KMS-11 (cell line): ENCODE results near the gene RAB17.

Source experiments
- H2AFZ ChIP-seq: fragments of 200-600 bp; sonication (generic); 2 replicates; pipeline ENCODE4 v1.6.1; 2016; ENCODE audit warnings: antibody characterized with exemption, mixed run types, low read depth
- H3K27ac ChIP-seq: fragments of 200-600 bp; sonication (generic); 2 replicates; pipeline ENCODE4 v1.6.1; 2016; ENCODE audit warnings: mild to moderate bottlenecking, mixed run types
- H3K27me3 ChIP-seq: fragments of 200-600 bp; sonication (generic); 2 replicates; pipeline ENCODE4 v1.6.1; 2017; ENCODE audit warnings: mild to moderate bottlenecking, low read depth, mixed run types, moderate library complexity; ENCODE audit not compliant: insufficient read depth
- H3K36me3 ChIP-seq: fragments of 200-600 bp; sonication (generic); 2 replicates; pipeline ENCODE4 v1.6.1; 2017; ENCODE audit warnings: mild to moderate bottlenecking, mixed run types; ENCODE audit not compliant: insufficient read depth
- H3K4me1 ChIP-seq: fragments of 200-600 bp; sonication (generic); 2 replicates; pipeline ENCODE4 v1.6.1; 2016; ENCODE audit warnings: mild to moderate bottlenecking, low read depth, mixed run types; ENCODE audit not compliant: poor library complexity, severe bottlenecking
- H3K4me2 ChIP-seq: fragments of 200-600 bp; sonication (generic); 2 replicates; pipeline ENCODE4 v1.7.0; 2016; ENCODE audit warnings: mild to moderate bottlenecking, mixed run types
- H3K4me3 ChIP-seq: fragments of 200-600 bp; sonication (generic); IDR thresholded peaks from 2 replicates; pipeline ENCODE4 v1.6.1; 2017; ENCODE audit warnings: low read depth, low read length, mixed read lengths; ENCODE audit not compliant: insufficient read depth
- H3K79me2 ChIP-seq: fragments of 200-600 bp; sonication (generic); 2 replicates; pipeline ENCODE4 v1.6.1; 2016; ENCODE audit warnings: low read depth, mixed run types; ENCODE audit not compliant: insufficient read depth
- H3K9ac ChIP-seq: fragments of 200-600 bp; sonication (generic); 2 replicates; pipeline ENCODE4 v1.6.1; 2016; ENCODE audit warnings: mild to moderate bottlenecking, mixed run types
- H4K20me1 ChIP-seq: fragments of 200-600 bp; sonication (generic); 2 replicates; pipeline ENCODE4 v1.6.1; 2016; ENCODE audit warnings: mild to moderate bottlenecking, mixed run types; ENCODE audit not compliant: insufficient read depth
- CTCF ChIP-seq: fragments of 200-600 bp; sonication (generic); conservative IDR thresholded peaks from 2 replicates; pipeline ENCODE4 v1.6.1; 2017; ENCODE audit warnings: low read depth, mild to moderate bottlenecking, antibody characterized with exemption, low read length, moderate library complexity, mixed read lengths

Gene RAB17

GRCh38 chr2:237601453-237602116 is 11.1 kb upstream of the RAB17 start:
- no peaks in the 10 kb centered on the region for H4K20me1 ChIP-seq
- H3K4me1 ChIP-seq: no peaks in the 10 kb centered on the region
- no peak for TF ChIP-seq CTCF
- no peaks in the 10 kb centered on the region for H3K27me3 ChIP-seq
- no peak overlapping the region for H2AFZ ChIP-seq
- no peak overlapping the region for H3K4me2 ChIP-seq
- H3K4me3 ChIP-seq: no peak overlapping the region
- H3K9ac ChIP-seq: no peak overlapping the region
- H3K79me2 ChIP-seq: no peaks in the 10 kb centered on the region
- H3K27ac ChIP-seq: no peak overlapping the region
- H3K36me3 ChIP-seq: no peaks in the 10 kb centered on the region

GRCh38 chr2:237600205-237600846 is 9.8 kb upstream of the RAB17 start:
- Histone ChIP-seq H3K4me1 (no peaks in the 10 kb centered on the region), H3K4me2 (no peak overlapping the region), H3K27me3 (no peaks in the 10 kb centered on the region), H3K4me3 (no peak overlapping the region), H4K20me1 (no peaks in the 10 kb centered on the region), H3K79me2 (no peaks in the 10 kb centered on the region), H3K27ac (no peak overlapping the region), H3K36me3 (no peaks in the 10 kb centered on the region), H3K9ac (no peak overlapping the region), H2AFZ (no peak overlapping the region)
- TF ChIP-seq CTCF: no peak

GRCh38 chr2:237599465-237600110 is 9.1 kb upstream of the RAB17 start:
- Histone ChIP-seq H3K9ac (no peak overlapping the region), H2AFZ (no peak overlapping the region), H3K27ac (no peak overlapping the region), H3K4me1 (no peaks in the 10 kb centered on the region), H3K27me3 (no peaks in the 10 kb centered on the region), H3K79me2 (no peaks in the 10 kb centered on the region), H4K20me1 (no peaks in the 10 kb centered on the region), H3K36me3 (no peaks in the 10 kb centered on the region), H3K4me3 (no peak overlapping the region), H3K4me2 (no peak overlapping the region)
- TF ChIP-seq CTCF: no peak

- Histone ChIP-seq H3K4me1 (no peaks in the 10 kb centered on the region), H3K4me3 (no peak overlapping the region), H3K79me2 (no peaks in the 10 kb centered on the region), H3K27me3 (no peaks in the 10 kb centered on the region), H3K27ac (no peak overlapping the region), H3K4me2 (no peak overlapping the region), H3K36me3 (no peaks in the 10 kb centered on the region), H4K20me1 (no peaks in the 10 kb centered on the region), H2AFZ (no peak overlapping the region), H3K9ac (no peak overlapping the region)
- no peak for TF ChIP-seq CTCF
Measured at GRCh38 chr2:237598468-237599208, 8.1 kb upstream of the RAB17 start.
